K562 (cell line): Measurements from ENCODE around the gene PITPNM1. TPM values are rescaled to one million over a fixed set of nuclear protein-coding genes. Genes with fewer than 3 reads are reported as not detected.

Source experiments
- E4F1 ChIP-seq: fragments of 250-450 bp; sonication (Bioruptor Pico); IDR thresholded peaks from 2 replicates; pipeline ENCODE4 v1.5.0; 2021; ENCODE audit warnings: mild to moderate bottlenecking, borderline replicate concordance
- HCFC1 ChIP-seq: IDR thresholded peaks from 2 replicates; pipeline ENCODE4 v1.6.1; 2012; ENCODE audit warnings: low read depth, low read length, improper control_type of control experiment
- KDM1A ChIP-seq, 2 experiments: fragments of 450-650 bp; IDR thresholded peaks; 2 replicates each; pipeline ENCODE4 v1.6.1; 2016; ENCODE audit warnings: mild to moderate bottlenecking in 2 of 2
- MYC ChIP-seq, 2 experiments: fragments of 250-450 bp in 1 of 2; sonication (Bioruptor Pico) in 1 of 2; IDR thresholded peaks; 2 replicates each; pipeline versions ENCODE4 v1.5.1 to v1.6.1; 2012 to 2021; ENCODE audit warnings: low read depth in 2 of 2, borderline replicate concordance in 1 of 2, improper control_type of control experiment in 1 of 2, low read length in 1 of 2, mild to moderate bottlenecking in 1 of 2, moderate library complexity in 1 of 2
- SMC3 ChIP-seq: conservative IDR thresholded peaks from 2 replicates; pipeline ENCODE4 v1.6.1; 2011; ENCODE audit warnings: low read depth, low read length, improper control_type of control experiment; ENCODE audit not compliant: insufficient read depth
- ZNF24 ChIP-seq: fragments of 450-650 bp; IDR thresholded peaks from 2 replicates; pipeline ENCODE4 v1.6.1; 2016
- ZNF347 ChIP-seq: fragments of 450-650 bp; formaldehyde crosslinking; IDR thresholded peaks from 2 replicates; pipeline ENCODE4 v1.4.0; 2020; ENCODE audit warnings: low read depth, mild to moderate bottlenecking, moderate library complexity
- polyA plus RNA-seq, 8 experiments: library from polyadenylated mRNA; depleted of rRNA in 4 of 8; stranded (reverse) in 5 of 8; unstranded in 3 of 8; fragments of >200 nt; fragmentation: Nextera tagmentation in 2 of 8; fragmentation: Illumina TruSeq in 1 of 8; extraction: Ambion mirVana in 2 of 8; extraction: Trizol in 1 of 8; gene quantifications; 2 replicates each; pipeline versions ENCODE4 v1.2.1 to v1.2.3, GENCODE V29; 2011 to 2014; ENCODE audit warnings: inconsistent platforms in 1 of 8, missing spikeins in 1 of 8
- total RNA-seq, 7 experiments: library from RNA; depleted of rRNA in 6 of 7; stranded (reverse); fragments of >200 nt in 6 of 7; fragmentation: Illumina TruSeq in 2 of 7; extraction: Trizol in 2 of 7; gene quantifications; 2 replicates each; pipeline versions ENCODE4 v1.2.1 to v1.2.3, GENCODE V29; 2011 to 2021; ENCODE audit warnings: low replicate concordance in 1 of 7
- TF ChIP-seq, protein P1 (sequence below): fragments of 250-450 bp; sonication (Bioruptor Pico); IDR thresholded peaks from 2 replicates; pipeline ENCODE4 v1.4.0; 2020
- TF ChIP-seq, protein P2 (sequence below): fragments of 200-600 bp; sonication (generic); IDR thresholded peaks from one replicate; pipeline ENCODE4 v1.6.1; 2012; ENCODE audit warnings: mild to moderate bottlenecking, low read depth, low read length, inconsistent platforms

Gene PITPNM1
- total and polyA plus RNA-seq, 9 of the 15 experiments (the other 6 are each of a cell fraction or from before 2014, with no cell fraction given) = 0.11 to 53.7 (median 16.0) TPM

DNA sequence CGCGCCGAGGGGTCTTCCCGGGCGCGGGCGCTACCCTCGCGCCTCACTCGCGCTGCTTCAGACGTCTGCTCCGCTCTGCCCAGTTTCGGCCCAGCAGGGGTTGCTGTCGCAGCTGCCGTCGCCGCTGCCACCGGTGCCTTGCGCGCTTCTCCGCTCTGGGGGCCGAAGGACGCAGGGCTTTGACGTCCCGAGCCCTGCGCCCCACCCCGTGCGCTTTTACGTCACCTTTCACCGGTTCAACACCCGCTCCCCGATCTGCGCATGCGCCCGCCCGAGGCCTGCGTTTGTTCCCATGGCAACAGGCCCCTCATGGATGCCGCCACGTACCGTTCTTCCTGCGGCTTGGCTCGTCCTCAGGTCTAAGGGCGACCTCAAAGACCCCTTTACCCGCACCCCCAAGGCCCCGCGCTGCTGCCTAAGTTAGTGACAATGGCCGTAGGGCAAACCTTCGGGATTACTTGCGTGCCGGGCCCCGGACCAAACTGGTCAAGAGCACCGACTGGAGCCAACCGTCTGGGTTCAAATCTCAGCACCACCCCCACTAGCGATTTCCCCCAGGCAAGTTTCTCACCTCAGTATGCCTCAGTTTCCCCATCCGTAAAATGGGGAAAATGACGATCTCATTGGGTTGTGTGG, 3.4 kb upstream of the PITPNM1 start (continued):
- TF ChIP-seq HCFC1 (peak; percentile 76), MYC (IDR thresholded peaks at IDR 0.05; ENCODE audit: low read depth, low read length) (peak; percentile 68), MYC (CRISPR knock-in tag; IDR thresholded peaks at IDR 0.05; ENCODE audit: borderline replicate concordance, low read depth) (no peak), ZNF24 (no peak; the same call in 1 of the 2 replicates), SMC3 (0 out of 2 replicates have a peak, but pooled peaks have one; percentile 8), E4F1 (no peak; the same call in 1 of the 2 replicates), KDM1A (IDR thresholded peaks at IDR 0.05) (no peak), ZNF347 (no peak)
- TF ChIP-seq, protein P1, sequence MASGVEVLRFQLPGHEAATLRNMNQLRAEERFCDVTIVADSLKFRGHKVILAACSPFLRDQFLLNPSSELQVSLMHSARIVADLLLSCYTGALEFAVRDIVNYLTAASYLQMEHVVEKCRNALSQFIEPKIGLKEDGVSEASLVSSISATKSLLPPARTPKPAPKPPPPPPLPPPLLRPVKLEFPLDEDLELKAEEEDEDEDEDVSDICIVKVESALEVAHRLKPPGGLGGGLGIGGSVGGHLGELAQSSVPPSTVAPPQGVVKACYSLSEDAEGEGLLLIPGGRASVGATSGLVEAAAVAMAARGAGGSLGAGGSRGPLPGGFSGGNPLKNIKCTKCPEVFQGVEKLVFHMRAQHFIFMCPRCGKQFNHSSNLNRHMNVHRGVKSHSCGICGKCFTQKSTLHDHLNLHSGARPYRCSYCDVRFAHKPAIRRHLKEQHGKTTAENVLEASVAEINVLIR (CRISPR knock-in tag) = peak; percentile 93
- TF ChIP-seq, protein P2, sequence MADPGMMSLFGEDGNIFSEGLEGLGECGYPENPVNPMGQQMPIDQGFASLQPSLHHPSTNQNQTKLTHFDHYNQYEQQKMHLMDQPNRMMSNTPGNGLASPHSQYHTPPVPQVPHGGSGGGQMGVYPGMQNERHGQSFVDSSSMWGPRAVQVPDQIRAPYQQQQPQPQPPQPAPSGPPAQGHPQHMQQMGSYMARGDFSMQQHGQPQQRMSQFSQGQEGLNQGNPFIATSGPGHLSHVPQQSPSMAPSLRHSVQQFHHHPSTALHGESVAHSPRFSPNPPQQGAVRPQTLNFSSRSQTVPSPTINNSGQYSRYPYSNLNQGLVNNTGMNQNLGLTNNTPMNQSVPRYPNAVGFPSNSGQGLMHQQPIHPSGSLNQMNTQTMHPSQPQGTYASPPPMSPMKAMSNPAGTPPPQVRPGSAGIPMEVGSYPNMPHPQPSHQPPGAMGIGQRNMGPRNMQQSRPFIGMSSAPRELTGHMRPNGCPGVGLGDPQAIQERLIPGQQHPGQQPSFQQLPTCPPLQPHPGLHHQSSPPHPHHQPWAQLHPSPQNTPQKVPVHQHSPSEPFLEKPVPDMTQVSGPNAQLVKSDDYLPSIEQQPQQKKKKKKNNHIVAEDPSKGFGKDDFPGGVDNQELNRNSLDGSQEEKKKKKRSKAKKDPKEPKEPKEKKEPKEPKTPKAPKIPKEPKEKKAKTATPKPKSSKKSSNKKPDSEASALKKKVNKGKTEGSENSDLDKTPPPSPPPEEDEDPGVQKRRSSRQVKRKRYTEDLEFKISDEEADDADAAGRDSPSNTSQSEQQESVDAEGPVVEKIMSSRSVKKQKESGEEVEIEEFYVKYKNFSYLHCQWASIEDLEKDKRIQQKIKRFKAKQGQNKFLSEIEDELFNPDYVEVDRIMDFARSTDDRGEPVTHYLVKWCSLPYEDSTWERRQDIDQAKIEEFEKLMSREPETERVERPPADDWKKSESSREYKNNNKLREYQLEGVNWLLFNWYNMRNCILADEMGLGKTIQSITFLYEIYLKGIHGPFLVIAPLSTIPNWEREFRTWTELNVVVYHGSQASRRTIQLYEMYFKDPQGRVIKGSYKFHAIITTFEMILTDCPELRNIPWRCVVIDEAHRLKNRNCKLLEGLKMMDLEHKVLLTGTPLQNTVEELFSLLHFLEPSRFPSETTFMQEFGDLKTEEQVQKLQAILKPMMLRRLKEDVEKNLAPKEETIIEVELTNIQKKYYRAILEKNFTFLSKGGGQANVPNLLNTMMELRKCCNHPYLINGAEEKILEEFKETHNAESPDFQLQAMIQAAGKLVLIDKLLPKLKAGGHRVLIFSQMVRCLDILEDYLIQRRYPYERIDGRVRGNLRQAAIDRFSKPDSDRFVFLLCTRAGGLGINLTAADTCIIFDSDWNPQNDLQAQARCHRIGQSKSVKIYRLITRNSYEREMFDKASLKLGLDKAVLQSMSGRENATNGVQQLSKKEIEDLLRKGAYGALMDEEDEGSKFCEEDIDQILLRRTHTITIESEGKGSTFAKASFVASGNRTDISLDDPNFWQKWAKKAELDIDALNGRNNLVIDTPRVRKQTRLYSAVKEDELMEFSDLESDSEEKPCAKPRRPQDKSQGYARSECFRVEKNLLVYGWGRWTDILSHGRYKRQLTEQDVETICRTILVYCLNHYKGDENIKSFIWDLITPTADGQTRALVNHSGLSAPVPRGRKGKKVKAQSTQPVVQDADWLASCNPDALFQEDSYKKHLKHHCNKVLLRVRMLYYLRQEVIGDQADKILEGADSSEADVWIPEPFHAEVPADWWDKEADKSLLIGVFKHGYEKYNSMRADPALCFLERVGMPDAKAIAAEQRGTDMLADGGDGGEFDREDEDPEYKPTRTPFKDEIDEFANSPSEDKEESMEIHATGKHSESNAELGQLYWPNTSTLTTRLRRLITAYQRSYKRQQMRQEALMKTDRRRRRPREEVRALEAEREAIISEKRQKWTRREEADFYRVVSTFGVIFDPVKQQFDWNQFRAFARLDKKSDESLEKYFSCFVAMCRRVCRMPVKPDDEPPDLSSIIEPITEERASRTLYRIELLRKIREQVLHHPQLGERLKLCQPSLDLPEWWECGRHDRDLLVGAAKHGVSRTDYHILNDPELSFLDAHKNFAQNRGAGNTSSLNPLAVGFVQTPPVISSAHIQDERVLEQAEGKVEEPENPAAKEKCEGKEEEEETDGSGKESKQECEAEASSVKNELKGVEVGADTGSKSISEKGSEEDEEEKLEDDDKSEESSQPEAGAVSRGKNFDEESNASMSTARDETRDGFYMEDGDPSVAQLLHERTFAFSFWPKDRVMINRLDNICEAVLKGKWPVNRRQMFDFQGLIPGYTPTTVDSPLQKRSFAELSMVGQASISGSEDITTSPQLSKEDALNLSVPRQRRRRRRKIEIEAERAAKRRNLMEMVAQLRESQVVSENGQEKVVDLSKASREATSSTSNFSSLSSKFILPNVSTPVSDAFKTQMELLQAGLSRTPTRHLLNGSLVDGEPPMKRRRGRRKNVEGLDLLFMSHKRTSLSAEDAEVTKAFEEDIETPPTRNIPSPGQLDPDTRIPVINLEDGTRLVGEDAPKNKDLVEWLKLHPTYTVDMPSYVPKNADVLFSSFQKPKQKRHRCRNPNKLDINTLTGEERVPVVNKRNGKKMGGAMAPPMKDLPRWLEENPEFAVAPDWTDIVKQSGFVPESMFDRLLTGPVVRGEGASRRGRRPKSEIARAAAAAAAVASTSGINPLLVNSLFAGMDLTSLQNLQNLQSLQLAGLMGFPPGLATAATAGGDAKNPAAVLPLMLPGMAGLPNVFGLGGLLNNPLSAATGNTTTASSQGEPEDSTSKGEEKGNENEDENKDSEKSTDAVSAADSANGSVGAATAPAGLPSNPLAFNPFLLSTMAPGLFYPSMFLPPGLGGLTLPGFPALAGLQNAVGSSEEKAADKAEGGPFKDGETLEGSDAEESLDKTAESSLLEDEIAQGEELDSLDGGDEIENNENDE = no peak
